HEK293 (cell line): ENCODE results near the gene ANKFN1.

Source experiments
- CTCF ChIA-PET: fragments of 350-600 bp; formaldehyde crosslinking; extraction: SDS; loops from one replicate; lab custom pipeline; 2021; ENCODE audit warnings: antibody characterized with exemption; lab: Yijun Ruan, JAX
- POLR2A ChIA-PET: fragments of 300-600 bp; formaldehyde crosslinking; extraction: SDS; loops from one replicate; lab custom pipeline; 2020; ENCODE audit warnings: antibody characterized with exemption, inconsistent platforms; lab: Yijun Ruan, JAX
- H3K27ac ChIP-seq: fragments of 200-500 bp; sonication (Bioruptor generic); 2 replicates; pipeline ENCODE4 v1.5.1; 2014; ENCODE audit warnings: low read depth, low read length, control low read depth, inconsistent platforms; ENCODE audit errors: extremely low read depth
- H3K36me3 ChIP-seq, 2 experiments: fragments of 200-500 bp in 1 of 2; sonication (Bioruptor generic) in 1 of 2; 1 replicate in 1 of 2; 2 replicates in 1 of 2; pipeline ENCODE4 v1.5.1; 2014 to 2017; ENCODE audit warnings: inconsistent platforms in 2 of 2, low read length in 2 of 2; ENCODE audit not compliant: control insufficient read depth in 2 of 2, insufficient read depth in 1 of 2
- H3K4me1 ChIP-seq: fragments of 200-500 bp; sonication (Bioruptor generic); 2 replicates; pipeline ENCODE4 v1.5.1; 2014; ENCODE audit warnings: mild to moderate bottlenecking, low read length, inconsistent platforms; ENCODE audit not compliant: control insufficient read depth, insufficient read depth
- H3K4me3 ChIP-seq: 2 replicates; pipeline ENCODE4 v1.5.1; 2011; ENCODE audit warnings: low read depth, mild to moderate bottlenecking, control low read depth, low read length, moderate library complexity
- H3K9me3 ChIP-seq: fragments of 200-500 bp; sonication (Bioruptor generic); 2 replicates; pipeline ENCODE4 v1.5.1; 2014; ENCODE audit warnings: low read depth, low read length, inconsistent platforms; ENCODE audit not compliant: control insufficient read depth, insufficient read depth
- ATF2 ChIP-seq: fragments of 450-650 bp; formaldehyde crosslinking; IDR thresholded peaks from 2 replicates; pipeline ENCODE4 v1.5.1; 2016; ENCODE audit warnings: missing biosample characterization, missing genetic modification characterization, low read depth
- FEZF1 ChIP-seq: fragments of 450-650 bp; formaldehyde crosslinking; IDR thresholded peaks from 2 replicates; pipeline ENCODE4 v1.5.1; 2016; ENCODE audit warnings: missing biosample characterization, missing genetic modification characterization
- PRDM10 ChIP-seq: fragments of 450-650 bp; formaldehyde crosslinking; IDR thresholded peaks from 2 replicates; pipeline ENCODE4 v1.5.1; 2016; ENCODE audit warnings: missing biosample characterization, missing genetic modification characterization
- ZNF214 ChIP-seq: fragments of 450-650 bp; formaldehyde crosslinking; IDR thresholded peaks from 2 replicates; pipeline ENCODE4 v1.5.1; 2017; ENCODE audit warnings: missing biosample characterization, mild to moderate bottlenecking, missing genetic modification characterization, borderline replicate concordance
- ZNF341 ChIP-seq: fragments of 450-650 bp; formaldehyde crosslinking; IDR thresholded peaks from 2 replicates; pipeline ENCODE4; 2016; ENCODE audit warnings: low read depth, missing biosample characterization, missing genetic modification characterization
- ZNF423 ChIP-seq: fragments of 450-650 bp; formaldehyde crosslinking; IDR thresholded peaks from 2 replicates; pipeline ENCODE4 v1.5.1; 2016; ENCODE audit warnings: missing biosample characterization, missing genetic modification characterization
- ZNF529 ChIP-seq: fragments of 450-650 bp; formaldehyde crosslinking; IDR thresholded peaks from 2 replicates; pipeline ENCODE4 v1.5.1; 2017; ENCODE audit warnings: missing genetic modification characterization, missing biosample characterization; ENCODE audit not compliant: insufficient replicate concordance
- ZNF555 ChIP-seq: fragments of 450-650 bp; formaldehyde crosslinking; conservative IDR thresholded peaks from 2 replicates; pipeline ENCODE4 v1.5.1; 2017; ENCODE audit warnings: missing biosample characterization, mild to moderate bottlenecking, missing genetic modification characterization, inconsistent platforms
- ZNF571 ChIP-seq: fragments of 450-650 bp; formaldehyde crosslinking; IDR thresholded peaks from 2 replicates; pipeline ENCODE4 v1.5.0; 2017; ENCODE audit warnings: missing biosample characterization, missing genetic modification characterization
- ZNF621 ChIP-seq: fragments of 450-650 bp; formaldehyde crosslinking; IDR thresholded peaks from 2 replicates; pipeline ENCODE4 v1.5.1; 2017; ENCODE audit warnings: missing biosample characterization, missing genetic modification characterization
- ZNF664 ChIP-seq: fragments of 450-650 bp; formaldehyde crosslinking; IDR thresholded peaks from 2 replicates; pipeline ENCODE4 v1.5.1; 2016; ENCODE audit warnings: missing biosample characterization, missing genetic modification characterization
- TF ChIP-seq, protein P1 (sequence below): fragments of 450-650 bp; formaldehyde crosslinking; conservative IDR thresholded peaks from 2 replicates; pipeline ENCODE4 v1.5.1; 2016; ENCODE audit warnings: low read depth, missing biosample characterization, missing genetic modification characterization
- TF ChIP-seq, protein P2 (sequence below): fragments of 450-650 bp; formaldehyde crosslinking; IDR thresholded peaks from 2 replicates; pipeline ENCODE4 v1.5.1; 2016; ENCODE audit warnings: missing biosample characterization, missing genetic modification characterization

Gene ANKFN1

GRCh38 chr17:56309897-56310296 lies 156.6 kb downstream of the ANKFN1 start (continued):
- TF ChIP-seq, protein P1, sequence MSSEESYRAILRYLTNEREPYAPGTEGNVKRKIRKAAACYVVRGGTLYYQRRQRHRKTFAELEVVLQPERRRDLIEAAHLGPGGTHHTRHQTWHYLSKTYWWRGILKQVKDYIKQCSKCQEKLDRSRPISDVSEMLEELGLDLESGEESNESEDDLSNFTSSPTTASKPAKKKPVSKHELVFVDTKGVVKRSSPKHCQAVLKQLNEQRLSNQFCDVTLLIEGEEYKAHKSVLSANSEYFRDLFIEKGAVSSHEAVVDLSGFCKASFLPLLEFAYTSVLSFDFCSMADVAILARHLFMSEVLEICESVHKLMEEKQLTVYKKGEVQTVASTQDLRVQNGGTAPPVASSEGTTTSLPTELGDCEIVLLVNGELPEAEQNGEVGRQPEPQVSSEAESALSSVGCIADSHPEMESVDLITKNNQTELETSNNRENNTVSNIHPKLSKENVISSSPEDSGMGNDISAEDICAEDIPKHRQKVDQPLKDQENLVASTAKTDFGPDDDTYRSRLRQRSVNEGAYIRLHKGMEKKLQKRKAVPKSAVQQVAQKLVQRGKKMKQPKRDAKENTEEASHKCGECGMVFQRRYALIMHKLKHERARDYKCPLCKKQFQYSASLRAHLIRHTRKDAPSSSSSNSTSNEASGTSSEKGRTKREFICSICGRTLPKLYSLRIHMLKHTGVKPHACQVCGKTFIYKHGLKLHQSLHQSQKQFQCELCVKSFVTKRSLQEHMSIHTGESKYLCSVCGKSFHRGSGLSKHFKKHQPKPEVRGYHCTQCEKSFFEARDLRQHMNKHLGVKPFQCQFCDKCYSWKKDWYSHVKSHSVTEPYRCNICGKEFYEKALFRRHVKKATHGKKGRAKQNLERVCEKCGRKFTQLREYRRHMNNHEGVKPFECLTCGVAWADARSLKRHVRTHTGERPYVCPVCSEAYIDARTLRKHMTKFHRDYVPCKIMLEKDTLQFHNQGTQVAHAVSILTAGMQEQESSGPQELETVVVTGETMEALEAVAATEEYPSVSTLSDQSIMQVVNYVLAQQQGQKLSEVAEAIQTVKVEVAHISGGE (tag by site-specific recombination) = no peak
- no peak for TF ChIP-seq FEZF1 (tag by site-specific recombination)
- no peak for TF ChIP-seq ZNF341 (tag by site-specific recombination)
- no peak for TF ChIP-seq ZNF555 (tag by site-specific recombination)
- no peak for TF ChIP-seq ZNF571 (tag by site-specific recombination)
- no peak for TF ChIP-seq PRDM10 (tag by site-specific recombination)
- TF ChIP-seq ZNF664 (tag by site-specific recombination) = no peak
- TF ChIP-seq, protein P2, sequence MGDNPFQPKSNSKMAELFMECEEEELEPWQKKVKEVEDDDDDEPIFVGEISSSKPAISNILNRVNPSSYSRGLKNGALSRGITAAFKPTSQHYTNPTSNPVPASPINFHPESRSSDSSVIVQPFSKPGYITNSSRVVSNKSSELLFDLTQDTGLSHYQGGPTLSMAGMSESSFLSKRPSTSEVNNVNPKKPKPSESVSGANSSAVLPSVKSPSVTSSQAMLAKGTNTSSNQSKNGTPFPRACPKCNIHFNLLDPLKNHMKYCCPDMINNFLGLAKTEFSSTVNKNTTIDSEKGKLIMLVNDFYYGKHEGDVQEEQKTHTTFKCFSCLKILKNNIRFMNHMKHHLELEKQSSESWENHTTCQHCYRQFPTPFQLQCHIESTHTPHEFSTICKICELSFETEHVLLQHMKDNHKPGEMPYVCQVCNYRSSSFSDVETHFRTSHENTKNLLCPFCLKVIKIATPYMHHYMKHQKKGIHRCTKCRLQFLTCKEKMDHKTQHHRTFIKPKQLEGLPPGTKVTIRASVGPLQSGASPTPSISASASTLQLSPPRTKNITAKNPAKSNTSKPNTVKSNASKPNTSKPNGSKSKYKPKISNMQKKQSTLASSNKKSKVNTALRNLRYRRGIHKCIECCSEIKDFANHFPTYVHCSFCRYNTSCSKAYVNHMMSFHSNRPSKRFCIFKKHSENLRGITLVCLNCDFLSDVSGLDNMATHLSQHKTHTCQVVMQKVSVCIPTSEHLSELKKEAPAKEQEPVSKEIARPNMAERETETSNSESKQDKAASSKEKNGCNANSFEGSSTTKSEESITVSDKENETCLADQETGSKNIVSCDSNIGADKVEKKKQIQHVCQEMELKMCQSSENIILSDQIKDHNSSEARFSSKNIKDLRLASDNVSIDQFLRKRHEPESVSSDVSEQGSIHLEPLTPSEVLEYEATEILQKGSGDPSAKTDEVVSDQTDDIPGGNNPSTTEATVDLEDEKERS (tag by site-specific recombination) = no peak
- TF ChIP-seq ZNF423 (tag by site-specific recombination) = no peak
- TF ChIP-seq ZNF621 (tag by site-specific recombination) = no peak
- no peak for TF ChIP-seq ZNF529

DNA sequence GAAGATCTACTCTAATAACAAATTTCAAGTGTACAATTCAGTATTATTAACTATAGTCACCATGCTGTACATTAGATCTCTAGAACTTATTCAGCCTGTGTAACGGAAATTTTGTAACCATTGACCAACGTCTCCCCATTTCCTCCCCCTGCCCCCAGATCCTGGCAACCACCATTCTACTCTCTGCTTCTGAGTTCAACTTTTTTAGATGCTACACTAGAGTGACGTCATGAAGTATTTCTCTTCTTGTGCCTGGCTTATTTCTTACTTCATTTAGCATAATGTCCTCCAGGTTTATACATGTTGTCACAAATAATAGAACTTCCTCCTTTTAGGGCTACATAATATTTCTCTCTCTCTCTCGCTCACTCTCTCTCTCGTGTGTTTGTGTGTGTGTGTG lies 157.5 kb downstream of the ANKFN1 start:
- POLR2A ChIA-PET = no interaction called here
- CTCF ChIA-PET = interaction anchor here (0.6 kb wide), 1 partner anchor 9 kb away, joined by 3 read pairs; no protein-coding TSS in a partner anchor
- Histone ChIP-seq H3K36me3 (no peaks in the 10 kb centered on the region), H3K4me1 (no peaks in the 10 kb centered on the region), H3K4me3 (no peak overlapping the region), H3K9me3 (no peaks in the 10 kb centered on the region), H3K27ac (no peak overlapping the region)
- peak; percentile 76 for TF ChIP-seq ATF2 (tag by site-specific recombination)
- no peak for TF ChIP-seq ZNF214 (tag by site-specific recombination)
